ENCODE data around the gene C13orf46. TPM values are rescaled to one million over a fixed set of nuclear protein-coding genes. Genes with fewer than 3 reads are reported as not detected.

The C13orf46 gene
- total RNA-seq, 1 experiment from 2014 or later = 1.4 TPM

DNA sequence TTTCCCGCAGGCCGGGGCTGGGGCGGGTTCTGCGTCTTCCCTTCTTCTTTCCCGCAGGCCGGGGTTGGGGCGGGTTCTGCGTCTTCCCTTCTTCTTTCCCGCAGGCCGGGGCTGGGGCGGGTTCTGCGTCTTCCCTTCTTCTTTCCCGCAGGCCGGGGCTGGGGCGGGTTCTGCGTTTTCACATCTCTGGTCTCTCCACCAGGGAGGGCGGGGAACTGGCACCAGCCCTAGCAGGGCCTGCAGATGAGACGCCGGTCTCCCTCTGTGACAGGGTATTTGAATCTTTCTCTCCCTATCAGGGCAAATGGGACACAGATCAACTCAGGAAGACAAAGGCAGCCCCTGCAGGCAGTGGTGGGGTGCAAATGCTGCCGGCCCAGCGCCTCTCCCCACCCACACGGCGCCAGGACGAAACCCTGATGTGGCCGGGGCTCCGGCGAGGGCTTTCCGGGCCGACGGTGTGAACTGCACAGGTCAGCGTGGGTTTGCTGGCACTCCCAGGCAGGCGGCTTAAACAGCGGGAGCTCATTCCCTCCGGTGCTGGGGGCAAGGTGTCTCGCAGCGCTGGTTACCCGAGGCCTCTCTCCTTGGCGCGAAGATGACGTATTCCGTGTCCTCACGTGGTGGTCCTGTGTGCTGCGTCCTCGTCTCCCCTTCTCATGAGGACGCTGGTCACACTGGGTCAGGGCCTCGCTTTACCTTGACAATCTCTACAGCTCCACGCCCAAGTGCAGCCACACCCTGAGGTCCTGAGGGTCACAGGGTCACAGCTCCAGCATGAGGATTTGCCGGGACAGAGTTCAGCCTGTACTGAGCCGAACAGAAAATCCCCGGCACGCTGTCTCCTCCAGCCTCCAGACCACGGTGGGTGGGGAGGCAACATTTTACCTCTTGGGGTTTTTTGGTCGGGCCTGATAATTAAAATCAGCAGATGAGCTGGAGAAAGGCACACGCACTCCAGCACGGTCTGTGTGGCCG is 717 bp upstream of the C13orf46 start:
- Mint-ChIP-seq H3K27me3 (ENCODE audit: insufficient read depth, unreplicated experiment) (no peaks in the 10 kb centered on the region), H3K4me1 (ENCODE audit: insufficient read depth, unreplicated experiment) (peaks cover 17% of the 10 kb centered on the region), H3K9me3 (ENCODE audit: unreplicated experiment) (no peaks in the 10 kb centered on the region), H3K27ac (ENCODE audit: low read depth, unreplicated experiment) (no peak overlapping the region), H3K4me3 (ENCODE audit: unreplicated experiment) (no peak overlapping the region), H3K36me3 (ENCODE audit: insufficient read depth, unreplicated experiment) (peaks cover 14% of the 10 kb centered on the region)
- intact Hi-C loops (cut with micrococcal nuclease) = no loop called here
- POLR2A ChIA-PET = no interaction called here
- no peak for DNase-seq (ENCODE audit: unreplicated experiment)
- CTCF ChIA-PET = interaction anchor here (0.6 to 1.0 kb wide), 2 partner anchors 212 to 248 kb away, joined by 3 read pairs; no protein-coding TSS in a partner anchor
- TF ChIP-seq, protein P1, sequence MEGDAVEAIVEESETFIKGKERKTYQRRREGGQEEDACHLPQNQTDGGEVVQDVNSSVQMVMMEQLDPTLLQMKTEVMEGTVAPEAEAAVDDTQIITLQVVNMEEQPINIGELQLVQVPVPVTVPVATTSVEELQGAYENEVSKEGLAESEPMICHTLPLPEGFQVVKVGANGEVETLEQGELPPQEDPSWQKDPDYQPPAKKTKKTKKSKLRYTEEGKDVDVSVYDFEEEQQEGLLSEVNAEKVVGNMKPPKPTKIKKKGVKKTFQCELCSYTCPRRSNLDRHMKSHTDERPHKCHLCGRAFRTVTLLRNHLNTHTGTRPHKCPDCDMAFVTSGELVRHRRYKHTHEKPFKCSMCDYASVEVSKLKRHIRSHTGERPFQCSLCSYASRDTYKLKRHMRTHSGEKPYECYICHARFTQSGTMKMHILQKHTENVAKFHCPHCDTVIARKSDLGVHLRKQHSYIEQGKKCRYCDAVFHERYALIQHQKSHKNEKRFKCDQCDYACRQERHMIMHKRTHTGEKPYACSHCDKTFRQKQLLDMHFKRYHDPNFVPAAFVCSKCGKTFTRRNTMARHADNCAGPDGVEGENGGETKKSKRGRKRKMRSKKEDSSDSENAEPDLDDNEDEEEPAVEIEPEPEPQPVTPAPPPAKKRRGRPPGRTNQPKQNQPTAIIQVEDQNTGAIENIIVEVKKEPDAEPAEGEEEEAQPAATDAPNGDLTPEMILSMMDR (IDR thresholded peaks at IDR 0.05; ENCODE audit: unreplicated experiment) = no peak
- BruUV-seq (replicated peaks) = no TSS peak

- no peak overlapping the region for H3K27ac Mint-ChIP-seq (ENCODE audit: low read depth, unreplicated experiment)
- CTCF ChIA-PET = interaction anchor here (0.6 kb wide), 1 partner anchor 44 kb away, joined by 3 read pairs; no protein-coding TSS in a partner anchor
- H3K27me3 Mint-ChIP-seq (ENCODE audit: insufficient read depth, unreplicated experiment) = no peaks in the 10 kb centered on the region
- BruUV-seq (replicated peaks) = no TSS peak
- peaks cover 17% of the 10 kb centered on the region for H3K4me1 Mint-ChIP-seq (ENCODE audit: insufficient read depth, unreplicated experiment)
- DNase-seq (ENCODE audit: unreplicated experiment) = no peak
- no peak overlapping the region for H3K4me3 Mint-ChIP-seq (ENCODE audit: unreplicated experiment)
- intact Hi-C loops (cut with micrococcal nuclease) = no loop called here
- TF ChIP-seq, protein P1 (IDR thresholded peaks at IDR 0.05; ENCODE audit: unreplicated experiment) = no peak
- H3K9me3 Mint-ChIP-seq (ENCODE audit: unreplicated experiment) = no peaks in the 10 kb centered on the region
- POLR2A ChIA-PET = interaction anchor here (1.9 to 4.0 kb wide), 2 partner anchors 92 to 135 kb away, joined by 11 to 47 read pairs; no protein-coding TSS in a partner anchor
- H3K36me3 Mint-ChIP-seq (ENCODE audit: insufficient read depth, unreplicated experiment) = peaks cover 14% of the 10 kb centered on the region
Observed at GRCh38 chr13:113972451-113973217, 1.2 kb downstream of the C13orf46 start.

DNA sequence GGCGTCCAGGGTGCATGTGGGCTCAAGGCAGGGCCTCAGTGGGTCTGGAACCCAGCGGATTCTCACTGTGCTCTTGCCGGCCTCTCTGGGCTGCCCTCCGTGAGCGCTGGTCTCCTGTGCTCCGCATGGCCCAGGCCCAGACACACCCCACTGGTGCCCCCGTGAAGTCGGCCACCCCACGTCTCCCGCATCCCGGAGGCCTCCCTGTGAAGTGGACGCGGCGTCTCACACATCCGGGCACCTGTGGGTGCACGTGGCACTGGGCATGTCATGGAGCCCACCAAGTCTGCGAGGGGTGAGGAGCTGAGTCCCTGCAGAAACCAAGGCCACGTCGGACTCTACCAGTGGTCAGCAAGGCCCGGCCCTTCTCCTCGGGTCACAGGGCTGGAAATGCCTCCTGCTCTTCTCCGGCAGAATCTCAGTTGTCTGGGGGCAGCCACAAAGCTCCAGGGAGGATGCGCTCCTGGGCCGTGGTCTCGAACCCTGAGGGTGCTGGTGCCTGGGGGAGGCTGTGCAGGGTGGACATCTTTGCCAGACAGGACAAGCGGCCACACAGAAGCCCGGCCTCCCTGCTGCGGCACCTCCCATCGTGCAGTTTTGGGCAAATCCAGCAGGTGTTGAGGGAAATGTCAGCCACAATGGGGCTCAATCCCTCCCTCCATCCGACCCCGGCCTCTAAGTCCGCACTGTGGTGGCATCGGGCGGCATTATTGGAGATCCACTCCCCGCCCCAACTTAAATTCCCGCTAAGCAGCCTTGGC is 2.2 kb downstream of the C13orf46 start:
- CTCF ChIA-PET = interaction anchor here (1.6 kb wide), 1 partner anchor 22 kb away, joined by 4 read pairs; no protein-coding TSS in a partner anchor
- Mint-ChIP-seq H3K27me3 (ENCODE audit: insufficient read depth, unreplicated experiment) (no peaks in the 10 kb centered on the region), H3K9me3 (ENCODE audit: unreplicated experiment) (no peaks in the 10 kb centered on the region), H3K4me3 (ENCODE audit: unreplicated experiment) (no peak overlapping the region), H3K27ac (ENCODE audit: low read depth, unreplicated experiment) (peak overlapping the region; percentile 86), H3K36me3 (ENCODE audit: insufficient read depth, unreplicated experiment) (peaks cover 7% of the 10 kb centered on the region), H3K4me1 (ENCODE audit: insufficient read depth, unreplicated experiment) (peaks cover 9% of the 10 kb centered on the region)
- no peak for DNase-seq (ENCODE audit: unreplicated experiment)
- no TSS peak for BruUV-seq (replicated peaks)
- intact Hi-C loops (cut with micrococcal nuclease) = no loop called here
- POLR2A ChIA-PET = interaction anchor here (0.7 to 4.0 kb wide), 14 partner anchors 8 to 310 kb away, joined by 3 to 47 read pairs (median 6); partner anchors contain the start of gene UPF3A
- TF ChIP-seq, protein P1 (IDR thresholded peaks at IDR 0.05; ENCODE audit: unreplicated experiment) = no peak
